NCI-H146 treated with DMSO at 0.1 percent for 48 hours (cell line): ENCODE measurements around the gene LRRC39.

Source experiments
- DNase-seq: peaks from one replicate; lab custom pipeline; 2025; ENCODE audit not compliant: unreplicated experiment; lab: John Stamatoyannopoulos, UW

Gene LRRC39

DNA sequence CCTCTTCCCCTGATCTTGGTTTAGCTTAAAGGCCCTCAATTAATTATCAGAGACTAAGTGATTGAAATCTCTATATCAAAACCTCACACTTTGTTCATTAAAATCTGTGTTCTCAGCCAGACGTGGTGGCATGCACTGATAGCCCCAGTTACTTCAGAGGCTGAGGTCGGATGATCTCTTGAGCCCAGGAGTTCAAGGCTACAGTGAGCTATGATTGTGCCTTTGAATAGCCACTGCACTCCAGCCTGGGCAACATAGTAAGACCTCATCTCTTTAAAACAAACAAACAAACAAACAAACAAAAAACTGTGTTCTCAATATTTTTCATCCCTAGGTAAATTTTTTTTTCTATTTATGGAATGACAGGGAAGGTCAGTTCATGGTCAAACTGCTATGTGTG is 26.4 kb downstream of the LRRC39 start:
- DNase-seq: no peak

DNA sequence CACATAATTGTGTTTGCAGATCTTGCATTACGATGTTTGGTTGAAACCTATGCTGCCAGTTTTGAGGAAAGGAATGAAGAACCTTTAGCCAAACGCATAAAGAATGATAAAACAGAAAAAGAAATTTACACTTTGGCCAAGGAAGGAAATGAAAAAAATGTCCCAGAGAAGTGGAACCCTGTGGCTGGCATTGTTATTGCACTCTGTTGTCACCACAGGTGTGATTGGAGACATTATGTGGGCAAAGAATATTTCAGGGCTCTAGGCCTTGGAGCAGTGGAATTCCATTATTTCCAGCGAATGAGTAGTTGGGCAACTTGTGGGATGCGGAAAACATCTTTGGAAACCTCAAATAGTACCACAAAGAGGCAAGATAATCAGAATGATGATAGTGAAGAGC is 30.2 kb downstream of the LRRC39 start:
- no peak for DNase-seq

DNA sequence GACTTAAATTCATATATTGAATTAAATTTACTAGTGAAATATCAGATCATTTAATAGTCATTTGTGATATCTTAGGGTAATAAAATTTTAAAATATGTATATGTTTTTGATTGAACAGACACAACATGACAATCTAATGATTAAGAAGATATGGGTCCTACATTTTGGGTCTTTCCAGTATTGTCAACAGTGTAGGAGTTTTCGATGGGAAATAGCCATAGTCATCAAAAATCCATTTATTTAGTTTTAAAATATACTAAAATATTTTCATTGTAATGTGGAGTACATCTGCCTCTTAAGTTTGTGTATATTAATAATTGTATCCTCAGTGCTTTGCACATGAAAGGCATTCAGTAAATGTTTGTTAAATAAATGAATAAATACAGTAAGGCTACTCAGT is 31.1 kb downstream of the LRRC39 start:
- no peak for DNase-seq

DNA sequence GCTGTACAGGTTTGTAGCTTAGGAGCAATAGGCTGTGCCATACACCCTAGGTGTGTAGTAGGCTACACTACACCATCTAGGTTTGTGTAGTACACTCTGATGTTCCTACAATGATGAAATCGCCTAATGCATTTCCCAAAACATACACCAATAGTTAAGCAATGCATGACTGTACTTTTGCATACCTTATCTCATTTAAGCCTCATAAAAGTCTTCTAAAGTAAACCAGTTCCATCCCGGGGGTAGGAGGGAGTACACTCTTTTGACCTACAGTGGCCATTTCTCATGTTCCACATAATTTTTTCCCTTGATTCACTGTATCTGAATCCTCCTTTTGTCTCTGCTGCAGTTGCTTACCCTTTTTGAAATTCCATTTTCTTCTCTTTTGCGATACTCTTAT is 32.9 kb downstream of the LRRC39 start:
- DNase-seq: no peak

DNA sequence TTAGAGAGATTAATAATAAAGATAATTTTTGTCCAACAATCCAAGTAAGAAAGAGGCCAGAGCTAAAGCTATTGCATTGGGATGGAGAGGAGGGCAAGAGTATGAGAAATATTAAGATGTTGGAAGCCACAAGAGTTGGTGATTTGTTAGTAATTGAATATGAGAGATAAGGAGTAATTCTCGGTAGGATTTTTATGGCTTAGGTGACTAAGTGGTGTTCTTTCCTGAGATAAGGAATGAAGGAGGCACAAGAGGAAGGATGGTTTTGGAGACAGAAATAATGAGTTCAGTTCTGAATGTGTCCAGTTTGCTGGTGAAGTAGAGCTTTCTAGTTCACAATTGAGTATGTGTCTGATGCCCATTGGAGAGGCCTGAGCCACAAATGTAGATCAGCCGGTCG is 35.7 kb downstream of the LRRC39 start:
- DNase-seq: no peak

DNA sequence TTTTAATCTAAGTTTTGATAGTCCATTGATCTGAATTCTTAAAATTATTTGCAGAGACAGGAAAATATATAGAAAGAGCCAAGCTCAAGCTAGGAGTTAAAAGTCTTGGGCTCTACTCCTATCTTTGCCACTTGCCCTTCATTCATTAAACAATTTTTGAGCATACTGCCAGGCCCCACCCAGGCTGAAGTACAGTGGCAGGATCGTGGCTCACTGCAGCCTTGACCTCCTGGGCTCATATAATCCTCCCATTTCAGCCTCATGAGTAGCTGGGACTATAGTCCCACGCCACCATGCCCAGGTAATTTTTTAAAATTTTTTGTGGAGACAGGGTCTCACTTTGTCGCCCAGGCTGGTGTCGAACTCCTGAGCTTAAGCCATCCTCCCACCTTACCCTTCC is 36.9 kb downstream of the LRRC39 start:
- no peak for DNase-seq

DNA sequence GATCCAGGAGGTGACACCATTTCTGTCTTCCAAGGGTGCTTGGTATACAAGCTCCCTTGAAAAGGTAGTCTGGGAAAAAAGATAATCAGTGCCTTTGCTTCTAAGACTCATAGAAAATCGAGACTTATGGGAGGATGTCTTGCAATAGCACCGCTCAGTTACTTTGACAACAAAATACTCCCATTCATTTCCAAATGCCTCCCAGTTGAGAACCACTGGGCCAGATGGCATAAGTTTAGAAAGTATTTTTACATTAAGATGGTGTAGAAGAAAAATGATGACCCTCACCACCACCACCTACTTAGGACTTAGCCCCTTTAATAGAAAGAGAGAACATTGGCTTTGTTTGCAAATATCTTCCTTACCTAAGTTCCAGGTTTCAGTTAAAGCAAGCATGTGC is 40.5 kb downstream of the LRRC39 start:
- no peak for DNase-seq

DNA sequence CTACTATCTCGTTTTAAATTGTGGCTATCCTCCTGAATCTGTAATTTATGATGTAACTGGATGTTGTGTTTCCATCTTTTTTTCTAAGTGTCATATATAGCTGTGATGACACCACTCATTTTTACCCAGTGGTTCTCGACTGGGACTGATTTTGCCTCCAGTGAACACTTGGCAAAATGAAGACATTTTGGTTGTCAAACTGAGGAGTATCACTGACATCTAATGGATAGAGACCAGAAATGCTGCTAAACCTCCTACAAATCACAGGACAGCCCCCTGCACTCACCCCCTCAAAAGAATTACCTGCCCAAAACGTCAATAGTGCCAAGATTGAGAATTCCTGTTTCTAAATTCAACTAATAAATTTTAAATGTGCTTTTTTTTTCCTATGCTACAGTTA is 43.2 kb downstream of the LRRC39 start:
- no peak for DNase-seq

DNA sequence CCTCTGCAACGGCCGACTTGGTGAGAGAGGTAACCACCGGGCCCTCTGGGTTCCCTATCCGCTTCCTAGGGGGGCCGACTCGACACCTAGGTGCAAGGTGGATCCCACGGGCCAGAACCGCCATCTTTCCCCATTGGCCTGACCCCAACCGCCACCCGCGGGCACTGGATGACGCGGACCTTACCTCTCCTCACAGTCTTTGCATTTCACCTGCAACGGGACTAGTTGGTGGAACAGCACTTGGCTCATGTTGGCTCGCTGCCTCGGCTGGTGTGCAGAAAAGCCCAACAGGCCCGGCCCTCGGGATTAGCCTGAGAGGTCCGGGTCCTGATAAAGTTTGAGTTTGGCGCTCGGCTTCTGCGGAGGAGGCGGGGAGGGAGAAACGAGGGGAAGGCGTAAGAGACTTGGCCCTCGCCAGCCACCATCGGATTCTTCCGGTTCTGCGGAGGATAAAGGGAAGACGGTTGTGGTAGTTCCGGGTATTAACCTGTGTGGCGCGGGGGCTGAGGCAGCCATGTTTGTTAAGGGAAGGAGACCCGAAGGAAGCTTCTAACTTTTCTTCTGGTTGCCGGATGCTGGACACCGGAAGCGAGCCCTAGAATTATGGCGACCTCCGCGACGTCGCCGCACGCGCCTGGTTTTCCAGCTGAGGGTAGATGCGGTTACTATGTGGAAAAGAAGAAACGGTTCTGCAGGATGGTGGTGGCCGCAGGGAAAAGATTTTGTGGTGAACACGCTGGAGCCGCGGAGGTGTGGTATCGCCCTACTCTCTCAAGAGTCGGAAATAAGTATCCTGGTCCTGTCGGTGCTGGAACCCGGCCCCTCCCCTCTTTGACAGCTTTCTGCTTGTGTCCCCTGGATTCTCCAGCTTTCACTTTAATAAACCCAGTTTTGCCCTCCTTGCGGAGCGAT is 45.2 kb downstream of the LRRC39 start, which contains the start of the genes SASS6 and TRMT13:
Gene SASS6, minus strand, starts transcription at position 365 of the 912 bp plus-strand sequence. Its CDS starts 116 bp downstream, at position 249.
Gene TRMT13, plus strand, starts transcription at position 598 of the 912 bp plus-strand sequence. Its CDS starts 6 bp downstream, at position 604.
- DNase-seq: peak; percentile 96

DNA sequence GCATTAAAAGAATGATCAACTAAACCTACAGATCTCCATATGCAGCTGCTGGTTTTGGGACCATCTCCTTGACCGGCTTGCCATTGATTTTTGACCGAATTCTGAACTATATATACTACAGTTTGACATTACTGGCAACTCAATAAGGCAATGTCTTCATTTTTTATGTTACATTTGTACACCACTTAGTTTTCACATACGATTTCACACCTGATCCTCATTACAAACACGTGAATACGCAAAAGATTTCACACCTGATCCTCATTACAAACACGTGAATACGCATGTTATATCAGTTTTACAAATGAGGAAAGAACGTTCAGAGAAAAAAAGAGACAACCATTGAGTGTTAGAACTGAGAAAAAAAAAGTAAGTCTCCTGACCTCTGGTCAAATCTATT is 46.4 kb downstream of the LRRC39 start:
- no peak for DNase-seq

DNA sequence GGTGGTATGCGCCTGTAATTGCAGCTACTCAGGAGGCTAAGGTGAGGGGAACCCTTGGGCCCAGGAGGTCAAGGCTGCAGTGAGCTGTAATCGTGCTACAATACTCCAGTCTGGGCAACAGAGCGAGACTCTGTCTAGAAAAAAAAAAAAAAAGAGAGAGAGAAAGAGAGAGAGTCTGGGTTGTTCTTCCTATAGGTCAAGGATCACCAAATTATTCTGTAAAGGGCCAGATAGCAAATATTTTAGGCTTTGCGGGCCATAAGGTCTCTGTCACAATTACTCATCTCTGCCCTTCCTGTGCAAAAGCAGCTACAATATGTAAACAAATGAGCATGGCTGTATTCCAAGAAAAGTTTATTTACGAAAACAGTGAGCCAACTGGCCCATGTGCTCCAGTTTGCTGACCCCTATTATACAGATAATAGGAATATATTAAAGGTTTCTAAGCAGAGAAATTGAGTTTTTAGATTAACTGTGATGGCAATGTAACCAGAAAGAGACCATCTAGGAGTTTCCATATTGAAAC is 47.4 kb downstream of the LRRC39 start:
- no peak for DNase-seq

DNA sequence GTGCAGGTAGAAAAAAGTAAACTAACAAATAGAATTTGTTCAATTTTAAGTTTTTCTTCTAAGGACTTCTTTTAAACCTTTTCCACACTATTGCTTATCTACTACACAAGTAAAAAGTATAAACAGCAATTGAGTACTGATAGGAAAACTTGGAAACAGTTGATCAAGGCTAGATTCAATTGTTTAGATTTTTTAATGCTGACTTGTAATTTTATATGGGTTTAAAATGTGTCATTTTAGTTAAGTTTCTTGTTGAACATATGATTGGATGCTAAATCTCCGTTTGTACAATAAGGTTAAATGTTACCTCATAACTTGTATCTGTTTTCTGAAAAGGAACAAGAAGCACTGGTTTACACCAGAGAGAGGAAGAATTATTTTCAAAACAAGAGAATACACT is 50.8 kb downstream of the LRRC39 start:
- DNase-seq: no peak

DNA sequence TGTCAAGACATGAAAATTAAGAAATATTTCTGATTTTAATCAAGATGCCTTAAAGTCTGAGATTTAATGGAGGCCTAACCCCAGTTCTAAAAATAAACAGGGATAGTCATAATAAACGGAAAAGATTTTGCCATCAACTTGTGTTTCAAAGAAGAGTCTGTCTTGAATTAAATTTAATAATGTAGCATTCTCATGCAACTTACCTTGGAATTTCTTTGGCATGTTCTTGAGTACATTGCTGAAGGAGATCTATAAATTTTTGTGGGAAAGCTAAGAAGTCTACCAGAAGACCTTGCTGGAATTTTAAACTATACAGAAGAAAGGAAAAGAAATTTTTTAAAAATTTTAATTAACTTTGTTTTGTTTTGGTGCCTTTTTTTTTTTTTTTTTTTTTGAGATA is 55.9 kb downstream of the LRRC39 start:
- DNase-seq: no peak

DNA sequence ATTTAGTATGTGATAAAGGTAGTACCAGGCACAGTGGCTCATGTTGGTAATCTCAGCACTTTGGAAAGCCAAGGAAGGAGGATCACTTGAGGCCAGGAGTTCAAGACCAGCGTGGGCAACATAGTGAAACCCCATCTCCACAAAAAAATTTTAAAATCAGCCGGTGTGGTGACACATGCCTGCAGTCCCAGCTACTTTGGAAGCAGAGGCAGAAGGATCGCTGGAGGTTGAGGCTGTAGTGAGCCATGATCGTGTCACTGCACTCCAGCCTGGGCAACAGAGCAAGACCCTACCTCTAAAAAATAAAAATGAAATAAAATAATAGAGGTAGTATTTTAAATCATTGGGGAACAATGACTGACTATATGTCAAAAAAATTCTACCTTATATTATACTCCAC is 62.5 kb downstream of the LRRC39 start:
- no peak for DNase-seq

DNA sequence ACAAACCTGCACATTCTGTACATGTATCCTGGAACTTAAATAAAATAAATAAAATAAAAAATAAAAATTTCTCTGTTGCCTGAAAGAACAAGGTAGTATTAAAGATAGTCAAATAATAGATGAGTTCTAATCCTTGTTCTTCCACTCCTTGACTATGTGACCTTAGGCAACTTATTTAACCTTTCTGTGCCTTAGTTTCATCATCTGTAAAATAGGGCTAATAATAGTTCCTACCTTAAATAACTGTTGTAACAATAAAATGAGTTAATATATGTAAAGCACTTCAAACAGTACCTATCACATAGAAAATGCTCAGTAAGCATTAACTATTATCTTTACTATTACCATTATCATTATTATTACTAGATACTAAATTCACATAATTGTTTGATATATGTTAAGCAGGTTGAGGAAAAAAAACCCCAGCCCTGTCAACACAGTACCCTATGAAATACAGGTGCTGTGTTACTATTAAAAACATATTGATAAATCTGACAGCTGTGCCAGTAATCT is 68.4 kb downstream of the LRRC39 start:
- no peak for DNase-seq

DNA sequence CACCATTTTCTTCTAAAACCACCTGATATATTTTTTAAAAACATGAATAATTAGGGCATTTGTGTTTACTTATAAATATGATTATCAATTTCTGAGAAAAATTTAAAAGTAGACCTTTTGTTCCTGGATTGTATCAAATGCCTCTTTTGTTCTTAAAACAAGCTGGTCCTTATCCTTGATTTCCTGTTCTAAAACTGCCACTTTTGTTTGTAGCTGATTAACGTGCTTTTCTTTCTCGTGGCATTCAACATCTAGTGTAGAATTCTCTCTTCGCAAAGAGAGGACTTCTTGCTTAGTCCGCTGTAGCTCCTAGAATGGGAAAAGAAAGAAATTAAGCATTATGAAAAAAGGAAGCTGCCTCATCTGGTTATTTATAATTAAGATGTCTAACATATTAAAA is 70.4 kb downstream of the LRRC39 start:
- DNase-seq: no peak

DNA sequence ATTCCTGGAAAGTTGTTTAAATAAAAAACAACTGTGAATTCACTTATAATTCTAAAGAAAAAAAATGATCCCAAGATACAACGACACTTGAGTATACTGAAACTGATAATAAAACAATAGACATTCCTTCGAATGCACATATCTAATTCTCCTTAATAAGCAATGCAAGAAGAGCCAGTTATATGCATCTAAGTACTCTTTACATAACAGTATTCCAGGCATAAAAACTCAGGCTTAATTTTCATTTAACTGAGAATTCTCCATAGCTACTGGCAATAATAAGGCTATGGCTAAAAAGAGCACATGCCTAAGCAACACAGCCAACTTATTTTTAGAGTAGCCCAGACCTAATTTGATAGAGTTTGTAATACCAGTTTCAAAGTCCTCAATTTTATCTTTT is 76.5 kb downstream of the LRRC39 start:
- DNase-seq: no peak

DNA sequence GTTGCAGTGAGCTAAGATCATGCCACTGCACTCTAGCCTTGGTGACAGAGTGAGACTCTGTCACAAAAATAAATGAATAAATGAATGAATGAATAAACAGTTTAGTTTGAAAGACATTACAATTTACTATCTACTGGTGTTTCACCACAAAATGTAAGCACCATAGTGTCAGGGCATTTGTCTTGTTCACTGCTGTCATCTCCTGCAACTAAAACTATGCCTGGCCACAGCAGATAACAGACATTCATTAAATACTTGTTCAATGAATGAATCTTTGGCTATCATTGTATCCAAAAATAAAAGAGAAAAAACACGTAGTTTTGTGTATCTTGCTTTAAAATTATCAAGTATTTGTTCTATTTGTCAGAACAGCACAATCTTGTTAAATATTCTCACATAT is 77.9 kb downstream of the LRRC39 start:
- DNase-seq: no peak
